GM21529 (cell line): Measurements from ENCODE around the gene B9D1.

Experiments
- ATAC-seq: cut with Tn5 transposase; IDR thresholded peaks from one replicate; pipeline ENCODE4 v1.9.1; 2021; ENCODE audit not compliant: unreplicated experiment

The B9D1 gene

GRCh38 chr17:19321481-19322128 lies 40.9 kb downstream of the B9D1 start:
- ATAC-seq = no peak

GRCh38 chr17:19320876-19321275 lies 41.6 kb downstream of the B9D1 start:
- no peak for ATAC-seq

GRCh38 chr17:19319771-19320505 lies 42.6 kb downstream of the B9D1 start:
- ATAC-seq = no peak

- ATAC-seq = no peak
These were observed 43.9 kb downstream of the B9D1 start for GRCh38 chr17:19318611-19319010.

- ATAC-seq = peak; percentile 95
These were observed 45.0 kb downstream of the B9D1 start for GRCh38 chr17:19317359-19318095.

- ATAC-seq = no peak
These were observed 45.7 kb downstream of the B9D1 start for GRCh38 chr17:19316761-19317358.

GRCh38 chr17:19315104-19315503 lies 47.4 kb downstream of the B9D1 start:
- ATAC-seq = no peak

GRCh38 chr17:19313746-19314651 lies 48.5 kb downstream of the B9D1 start:
- no peak for ATAC-seq

GRCh38 chr17:19313066-19313745 lies 49.3 kb downstream of the B9D1 start:
- ATAC-seq = no peak

- no peak for ATAC-seq
These were observed 50.1 kb downstream of the B9D1 start for GRCh38 chr17:19312406-19312805.

- ATAC-seq = no peak
These were observed 50.9 kb downstream of the B9D1 start for GRCh38 chr17:19311421-19312215.

GRCh38 chr17:19311016-19311415 lies 51.5 kb downstream of the B9D1 start:
- no peak for ATAC-seq

- no peak for ATAC-seq
These were observed 52.4 kb downstream of the B9D1 start for GRCh38 chr17:19310151-19310550.

- no peak for ATAC-seq
These were observed 52.8 kb downstream of the B9D1 start for GRCh38 chr17:19309701-19310100.

GRCh38 chr17:19308398-19308797 lies 54.1 kb downstream of the B9D1 start:
- no peak for ATAC-seq

- ATAC-seq = no peak
These were observed 55.0 kb downstream of the B9D1 start for GRCh38 chr17:19307521-19307920.

- peak; percentile 87 for ATAC-seq
These were observed 56.1 kb downstream of the B9D1 start for GRCh38 chr17:19306160-19307111.

- ATAC-seq = no peak
These were observed 56.8 kb downstream of the B9D1 start for GRCh38 chr17:19305761-19306159.
